Measurements from ENCODE around the gene CDKAL1.
"Not testable (repeated sequence)": the region's sequence is repeated elsewhere in the genome, so short reads cannot be mapped to it uniquely, and the experiment has no call there.

Gene CDKAL1

GRCh38 chr6:21024616-21025015 is 490.4 kb downstream of the CDKAL1 start:
- no peak for DNase-seq (ENCODE audit: low read depth)

- no peak for DNase-seq (ENCODE audit: low read depth)
Measured at GRCh38 chr6:21026576-21027273, 492.5 kb downstream of the CDKAL1 start.

GRCh38 chr6:21027507-21027906 is 493.2 kb downstream of the CDKAL1 start:
- no peak for DNase-seq (ENCODE audit: low read depth)

GRCh38 chr6:21031182-21031581 is 496.9 kb downstream of the CDKAL1 start:
- no peak for DNase-seq (ENCODE audit: low read depth)

- DNase-seq (ENCODE audit: low read depth): no peak
Measured at GRCh38 chr6:21033084-21033483, 498.8 kb downstream of the CDKAL1 start.

- DNase-seq (ENCODE audit: low read depth): no peak
Measured at GRCh38 chr6:21033575-21034026, 499.3 kb downstream of the CDKAL1 start.

- no peak for DNase-seq (ENCODE audit: low read depth)
Measured at GRCh38 chr6:21034345-21034744, 500.1 kb downstream of the CDKAL1 start.

- DNase-seq (ENCODE audit: low read depth): no peak
Measured at GRCh38 chr6:21037453-21037852, 503.2 kb downstream of the CDKAL1 start.

- DNase-seq (ENCODE audit: low read depth): no peak
Measured at GRCh38 chr6:21039926-21040325, 505.7 kb downstream of the CDKAL1 start.

GRCh38 chr6:21045135-21045700 is 511.0 kb downstream of the CDKAL1 start:
- no peak for DNase-seq (ENCODE audit: low read depth)

- DNase-seq (ENCODE audit: low read depth): no peak
Measured at GRCh38 chr6:21046276-21046675, 512.0 kb downstream of the CDKAL1 start.

GRCh38 chr6:21048047-21048446 is 513.8 kb downstream of the CDKAL1 start:
- no peak for DNase-seq (ENCODE audit: low read depth)

- no peak for DNase-seq (ENCODE audit: low read depth)
Measured at GRCh38 chr6:21049148-21049547, 514.9 kb downstream of the CDKAL1 start.

GRCh38 chr6:21049572-21049971 is 515.3 kb downstream of the CDKAL1 start:
- no peak for DNase-seq (ENCODE audit: low read depth)

GRCh38 chr6:21050935-21051334 is 516.7 kb downstream of the CDKAL1 start:
- DNase-seq (ENCODE audit: low read depth): no peak

- no peak for DNase-seq (ENCODE audit: low read depth)
Measured at GRCh38 chr6:21051777-21052176, 517.5 kb downstream of the CDKAL1 start.

GRCh38 chr6:21053612-21054011 is 519.4 kb downstream of the CDKAL1 start:
- DNase-seq (ENCODE audit: low read depth): no peak

GRCh38 chr6:21055480-21055879 is 521.2 kb downstream of the CDKAL1 start:
- not testable (repeated sequence) for DNase-seq (ENCODE audit: low read depth)

GRCh38 chr6:21061892-21062291 is 527.6 kb downstream of the CDKAL1 start:
- DNase-seq (ENCODE audit: low read depth): no peak

- no peak for DNase-seq (ENCODE audit: low read depth)
Measured at GRCh38 chr6:21064756-21065340, 530.6 kb downstream of the CDKAL1 start.

- no peak for DNase-seq (ENCODE audit: low read depth)
Measured at GRCh38 chr6:21067521-21067920, 533.3 kb downstream of the CDKAL1 start.

GRCh38 chr6:21070620-21071019 is 536.4 kb downstream of the CDKAL1 start:
- DNase-seq (ENCODE audit: low read depth): no peak

GRCh38 chr6:21071780-21072468 is 537.7 kb downstream of the CDKAL1 start:
- DNase-seq (ENCODE audit: low read depth): no peak
